CD8-positive, alpha-beta memory T cell (primary cell): ENCODE results near the gene RHBDD3. TPM values are rescaled to one million over a fixed set of nuclear protein-coding genes. Genes with fewer than 3 reads are reported as not detected.
"Not testable (repeated sequence)": the region's sequence is repeated elsewhere in the genome, so short reads cannot be mapped to it uniquely, and the experiment has no call there.

ENCODE experiments used
- CTCF ChIA-PET: fragments of 350-600 bp; sonication (Branson Sonifier 250); formaldehyde crosslinking; loops from one replicate; lab custom pipeline; 2021; ENCODE audit warnings: antibody characterized with exemption; lab: Charles Lee
- POLR2A ChIA-PET: fragments of 350-600 bp; sonication (Branson Sonifier 250); formaldehyde crosslinking; loops from one replicate; lab custom pipeline; 2021; ENCODE audit warnings: antibody characterized with exemption; lab: Charles Lee
- DNase-seq, 5 donors: peaks; one replicate each; pipeline versions ENCODE4 v3.0.0 to v3.0.0-alpha.2; 2020 to 2022; ENCODE audit warnings: mixed read lengths in 1 of 5
- H3K27ac ChIP-seq: one replicate; pipeline ENCODE4 v1.7.0; 2013; ENCODE audit warnings: low read depth, mild to moderate bottlenecking, low read length, moderate library complexity
- H3K27me3 ChIP-seq: 2 replicates; pipeline ENCODE4 v1.7.0; 2013; ENCODE audit warnings: low read length, mild to moderate bottlenecking; ENCODE audit not compliant: insufficient read depth, poor library complexity, severe bottlenecking
- H3K36me3 ChIP-seq: 2 replicates; pipeline ENCODE4 v1.7.0; 2013; ENCODE audit warnings: mild to moderate bottlenecking, low read length, moderate library complexity; ENCODE audit not compliant: insufficient read depth
- H3K4me1 ChIP-seq: 2 replicates; pipeline ENCODE4 v1.7.0; 2013; ENCODE audit warnings: mild to moderate bottlenecking, low read length, moderate library complexity; ENCODE audit not compliant: insufficient read depth
- H3K4me3 ChIP-seq: 2 replicates; pipeline ENCODE4 v1.7.0; 2013; ENCODE audit warnings: mild to moderate bottlenecking, low read length
- H3K9me3 ChIP-seq: 2 replicates; pipeline ENCODE4 v1.7.0; 2013; ENCODE audit warnings: mild to moderate bottlenecking, low read length
- H3K27ac Mint-ChIP-seq, 8 donors: one replicate each; pipeline ENCODE4 v1.8.0; 2020 to 2021; ENCODE audit warnings: mixed read lengths in 8 of 8, mild to moderate bottlenecking in 6 of 8, inconsistent platforms in 3 of 8, moderate library complexity in 3 of 8
- H3K27me3 Mint-ChIP-seq, 2 donors: one replicate each; pipeline ENCODE4 v1.8.0; 2020 to 2021; ENCODE audit warnings: mixed read lengths in 2 of 2, mild to moderate bottlenecking in 1 of 2, moderate library complexity in 1 of 2
- H3K36me3 Mint-ChIP-seq, 3 donors: one replicate each; pipeline ENCODE4 v1.8.0; 2020 to 2021; ENCODE audit warnings: mixed read lengths in 3 of 3, inconsistent platforms in 1 of 3, mild to moderate bottlenecking in 1 of 3
- H3K4me1 Mint-ChIP-seq, 3 donors: one replicate each; pipeline ENCODE4 v1.8.0; 2020 to 2021; ENCODE audit warnings: mixed read lengths in 3 of 3, inconsistent platforms in 1 of 3, mild to moderate bottlenecking in 1 of 3
- H3K4me3 Mint-ChIP-seq, 7 donors: one replicate each; pipeline ENCODE4 v1.8.0; 2020 to 2021; ENCODE audit warnings: mixed read lengths in 7 of 7, mild to moderate bottlenecking in 6 of 7, moderate library complexity in 4 of 7, inconsistent platforms in 2 of 7
- H3K9me3 Mint-ChIP-seq, 5 donors: one replicate each; pipeline ENCODE4 v1.8.0; 2020 to 2022; ENCODE audit warnings: mixed read lengths in 5 of 5, mild to moderate bottlenecking in 3 of 5, moderate library complexity in 2 of 5, inconsistent platforms in 1 of 5
- polyA plus RNA-seq: library from polyadenylated mRNA; unstranded; fragments of 300-500 nt; fragmentation: Illumina TruSeq; gene quantifications from one replicate; pipeline ENCODE4 v1.2.3, GENCODE V29; 2021
- total RNA-seq, 2 experiments: library from RNA; stranded (reverse); gene quantifications; one replicate each; pipeline ENCODE4 v1.2.3, GENCODE V29; 2021

Gene RHBDD3
- total and polyA plus RNA-seq, 3 experiments from 2014 or later: 10.4 to 41.0 (median 37.9) TPM

DNA sequence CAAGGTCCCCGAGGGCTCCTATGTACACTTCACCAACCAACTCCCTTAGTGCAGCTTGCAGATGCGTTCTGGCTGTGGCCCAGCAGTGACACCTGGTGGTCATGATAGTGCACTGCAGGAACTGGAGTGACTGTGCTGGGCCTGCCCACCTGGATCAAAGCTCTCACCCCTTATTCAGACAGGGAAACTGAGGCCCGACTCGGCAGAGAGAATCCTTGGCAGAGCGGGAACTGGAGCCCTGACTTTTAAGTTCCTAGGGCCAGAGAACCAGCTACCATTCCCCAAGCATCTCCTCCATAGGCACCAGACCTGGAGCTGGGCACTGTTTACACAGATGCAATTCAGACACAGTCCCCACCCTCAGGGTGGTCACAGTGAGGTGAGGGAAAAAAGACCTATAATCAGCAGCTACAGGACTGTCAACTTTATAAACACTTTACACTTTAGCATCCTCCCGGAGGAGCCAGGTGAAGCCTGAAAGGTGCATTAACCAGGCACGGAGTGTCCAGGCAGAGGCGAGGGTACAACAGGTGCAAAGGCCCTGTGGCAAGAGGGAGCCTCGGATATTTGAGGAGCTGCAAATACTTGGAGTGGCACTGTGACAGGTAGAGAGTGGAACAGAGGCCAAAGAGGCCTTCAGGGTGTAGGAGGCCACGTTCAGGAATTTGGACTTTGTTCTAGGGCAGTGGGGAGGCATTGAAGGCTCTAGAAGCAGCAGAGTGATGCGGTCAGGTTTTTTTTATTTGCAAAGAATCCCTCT is 22.0 kb downstream of the RHBDD3 start:
- Mint-ChIP-seq H3K9me3 (peaks cover 0 to 11% (median 6%) of the 10 kb centered on the region in 5 donors), H3K36me3 (peaks cover 0 to 9% (median 0%) of the 10 kb centered on the region in 3 donors), H3K27ac (no peak overlapping the region), H3K27me3 (peaks cover 14 to 25% of the 10 kb centered on the region in 2 donors), H3K4me1 (peaks cover 0 to 2% (median 0%) of the 10 kb centered on the region in 3 donors), H3K4me3 (no peak overlapping the region)
- H3K4me1 ChIP-seq: no peaks in the 10 kb centered on the region
- CTCF ChIA-PET: interaction anchor here (0.7 to 2.3 kb wide), 14 partner anchors 8 to 645 kb away, joined by 3 to 19 read pairs (median 4); partner anchors contain the start of gene EWSR1
- H3K27ac ChIP-seq: no peak overlapping the region
- POLR2A ChIA-PET: no interaction called here
- H3K9me3 ChIP-seq: no peaks in the 10 kb centered on the region
- no peaks in the 10 kb centered on the region for H3K36me3 ChIP-seq
- peak; percentile 46 to 74 (median 52) for DNase-seq
- no peaks in the 10 kb centered on the region for H3K27me3 ChIP-seq
- H3K4me3 ChIP-seq: no peak overlapping the region

GRCh38 chr22:29244785-29245625 is 22.8 kb downstream of the RHBDD3 start:
- Mint-ChIP-seq H3K4me1 (peaks cover 0 to 2% (median 0%) of the 10 kb centered on the region in 3 donors), H3K9me3 (peaks cover 0 to 11% (median 6%) of the 10 kb centered on the region in 5 donors), H3K4me3 (no peak overlapping the region), H3K27ac (no peak overlapping the region), H3K27me3 (peaks cover 14 to 25% of the 10 kb centered on the region in 2 donors), H3K36me3 (peaks cover 0 to 12% (median 0%) of the 10 kb centered on the region in 3 donors)
- no peaks in the 10 kb centered on the region for H3K27me3 ChIP-seq
- DNase-seq: peak in 1 of 5 donors; percentile 21
- H3K9me3 ChIP-seq: no peaks in the 10 kb centered on the region
- no peaks in the 10 kb centered on the region for H3K4me1 ChIP-seq
- H3K27ac ChIP-seq: no peak overlapping the region
- no peak overlapping the region for H3K4me3 ChIP-seq
- ChIA-PET CTCF (interaction anchor here (0.7 to 2.3 kb wide), 13 partner anchors 7 to 644 kb away, joined by 3 to 19 read pairs (median 4); partner anchors contain the start of gene EWSR1), POLR2A (no interaction called here)
- no peaks in the 10 kb centered on the region for H3K36me3 ChIP-seq

DNA sequence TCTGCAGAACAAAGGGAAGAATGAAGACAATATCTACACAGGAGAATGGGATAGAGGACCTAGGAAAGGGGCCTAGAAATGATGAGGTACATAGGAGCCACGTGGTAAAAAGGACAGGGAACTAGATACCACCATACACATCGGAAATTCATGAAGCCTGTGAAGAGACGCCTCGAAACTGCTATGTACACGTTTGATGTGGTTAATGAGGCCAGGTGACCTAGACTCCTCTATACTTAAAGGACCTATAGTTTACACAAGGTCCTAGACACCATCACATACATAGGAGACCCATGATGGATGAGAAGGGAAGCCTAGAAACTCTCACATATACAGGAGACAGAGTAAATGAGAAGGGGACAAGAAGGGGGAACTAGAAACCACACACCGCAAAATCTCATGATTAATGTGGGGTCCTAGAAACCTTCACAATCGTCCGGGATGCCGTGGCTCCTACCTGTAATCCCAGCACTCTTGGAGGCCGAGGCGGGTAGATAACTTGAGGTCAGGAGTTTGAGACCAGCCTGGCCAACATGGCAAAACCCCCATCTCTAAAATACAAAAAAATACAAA is 23.8 kb downstream of the RHBDD3 start:
- peaks cover 14 to 25% of the 10 kb centered on the region in 2 donors for H3K27me3 Mint-ChIP-seq
- no peaks in the 10 kb centered on the region for H3K27me3 ChIP-seq
- no peak overlapping the region for H3K4me3 Mint-ChIP-seq
- H3K36me3 Mint-ChIP-seq: peaks cover 0 to 16% (median 0%) of the 10 kb centered on the region in 3 donors
- H3K36me3 ChIP-seq: no peaks in the 10 kb centered on the region
- H3K9me3 Mint-ChIP-seq: peaks cover 4 to 11% (median 8%) of the 10 kb centered on the region in 5 donors
- ChIA-PET POLR2A (no interaction called here), CTCF (interaction anchor here (2.3 kb wide), 1 partner anchor 9 kb away, joined by 19 read pairs; no protein-coding TSS in a partner anchor)
- no peaks in the 10 kb centered on the region for H3K9me3 ChIP-seq
- peaks cover 0 to 2% (median 0%) of the 10 kb centered on the region in 3 donors for H3K4me1 Mint-ChIP-seq
- no peak for DNase-seq
- H3K4me1 ChIP-seq: no peaks in the 10 kb centered on the region
- no peak overlapping the region for H3K27ac ChIP-seq
- H3K27ac Mint-ChIP-seq: no peak overlapping the region
- no peak overlapping the region for H3K4me3 ChIP-seq

DNA sequence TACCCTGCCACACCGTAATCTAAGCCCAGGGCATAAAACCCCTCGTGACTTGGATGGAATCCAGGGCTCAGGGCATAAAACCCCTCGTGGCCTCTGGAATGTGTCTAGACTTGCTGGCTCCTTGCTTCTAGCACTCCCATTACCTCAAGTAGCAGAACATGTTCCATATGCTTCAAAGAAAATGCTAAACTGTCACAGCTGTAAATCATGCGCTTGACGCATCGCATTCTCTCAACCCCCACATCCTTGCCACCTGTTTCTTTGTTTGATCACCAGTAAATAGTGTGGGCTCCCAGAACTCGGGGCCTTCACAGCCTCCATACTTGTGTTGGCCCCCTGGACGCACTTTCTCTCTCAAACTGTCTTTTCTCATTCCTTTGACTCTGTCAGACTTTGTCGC is 27.3 kb downstream of the RHBDD3 start:
- Mint-ChIP-seq H3K27me3 (peaks cover 14 to 29% of the 10 kb centered on the region in 2 donors), H3K9me3 (peaks cover 4 to 11% (median 8%) of the 10 kb centered on the region in 5 donors), H3K36me3 (peaks cover 0 to 20% (median 0%) of the 10 kb centered on the region in 3 donors)
- H3K27ac ChIP-seq, CTCF ChIA-PET, H3K36me3 ChIP-seq, H3K9me3 ChIP-seq, POLR2A ChIA-PET, H3K27ac Mint-ChIP-seq, H3K4me1 Mint-ChIP-seq, H3K4me3 Mint-ChIP-seq, H3K27me3 ChIP-seq, DNase-seq, H3K4me3 ChIP-seq, H3K4me1 ChIP-seq: not testable (repeated sequence)

GRCh38 chr22:29233277-29233877 is 34.4 kb downstream of the RHBDD3 start:
- Histone ChIP-seq H3K9me3 (no peaks in the 10 kb centered on the region), H3K4me3 (no peak overlapping the region), H3K4me1 (no peaks in the 10 kb centered on the region), H3K36me3 (no peaks in the 10 kb centered on the region), H3K27me3 (no peaks in the 10 kb centered on the region), H3K27ac (no peak overlapping the region)
- Mint-ChIP-seq H3K9me3 (no peaks in the 10 kb centered on the region), H3K4me3 (no peak overlapping the region), H3K27me3 (peaks cover 0 to 3% of the 10 kb centered on the region in 2 donors), H3K36me3 (peaks cover 0 to 1% (median 0%) of the 10 kb centered on the region in 3 donors), H3K4me1 (no peaks in the 10 kb centered on the region), H3K27ac (no peak overlapping the region)
- POLR2A ChIA-PET: no interaction called here
- CTCF ChIA-PET: interaction anchor here (4.6 kb wide), 1 partner anchor 12 kb away, joined by 19 read pairs; no protein-coding TSS in a partner anchor
- DNase-seq: no peak

DNA sequence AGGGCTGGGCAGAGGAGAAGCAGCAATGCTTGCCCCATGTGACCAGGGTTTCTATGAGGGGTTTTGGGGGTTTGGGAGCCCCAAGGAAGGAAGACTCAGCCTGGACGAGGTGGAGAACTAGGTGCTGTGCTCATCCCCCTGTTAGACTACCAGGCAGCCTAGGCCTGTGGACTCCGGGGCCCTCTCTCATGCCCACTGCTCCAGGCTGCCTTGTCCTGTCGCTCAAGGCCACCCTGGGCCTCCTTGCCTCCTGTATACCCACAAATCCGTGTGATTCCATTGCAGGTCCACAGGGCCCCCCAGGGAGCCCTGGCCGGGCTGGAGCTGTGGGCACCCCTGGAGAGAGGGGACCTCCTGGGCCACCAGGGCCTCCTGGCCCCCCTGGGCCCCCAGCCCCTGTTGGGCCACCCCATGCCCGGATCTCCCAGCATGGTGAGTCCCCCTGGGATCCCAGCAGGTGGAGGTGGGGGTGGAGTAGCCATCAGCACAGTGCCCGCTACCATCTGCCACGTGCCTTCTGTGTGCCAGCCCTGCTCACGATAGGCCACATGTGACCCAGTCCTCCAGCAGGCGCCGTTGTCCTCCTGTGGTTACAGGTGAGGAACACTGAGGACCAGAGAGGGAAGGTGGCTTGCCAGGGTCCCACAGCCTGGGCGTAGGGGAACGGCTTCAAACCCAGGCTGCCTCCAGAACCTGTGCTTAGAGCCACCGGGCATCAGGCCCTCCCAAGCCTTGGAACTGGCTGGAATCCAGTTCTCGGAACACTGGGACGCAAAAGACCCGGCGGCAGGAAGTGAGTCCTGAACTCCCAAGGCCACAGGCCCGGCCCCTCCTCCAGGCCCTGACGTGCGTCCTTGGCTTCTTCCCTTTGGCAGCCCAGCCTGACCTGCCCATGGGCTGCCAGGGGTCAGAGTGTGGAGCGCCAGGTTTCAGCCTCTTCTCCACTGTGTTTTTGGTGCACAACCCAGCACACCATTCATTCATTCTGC is 35.5 kb downstream of the RHBDD3 start:
- H3K4me3 Mint-ChIP-seq: no peak overlapping the region
- no peaks in the 10 kb centered on the region for H3K9me3 Mint-ChIP-seq
- peaks cover 0 to 3% of the 10 kb centered on the region in 2 donors for H3K27me3 Mint-ChIP-seq
- Histone ChIP-seq H3K4me3 (no peak overlapping the region), H3K36me3 (no peaks in the 10 kb centered on the region), H3K9me3 (no peaks in the 10 kb centered on the region), H3K4me1 (no peaks in the 10 kb centered on the region), H3K27me3 (no peaks in the 10 kb centered on the region), H3K27ac (no peak overlapping the region)
- ChIA-PET CTCF (interaction anchor here (4.6 kb wide), 1 partner anchor 13 kb away, joined by 19 read pairs; no protein-coding TSS in a partner anchor), POLR2A (no interaction called here)
- no peak for DNase-seq
- H3K36me3 Mint-ChIP-seq: peaks cover 0 to 1% (median 0%) of the 10 kb centered on the region in 3 donors
- no peak overlapping the region for H3K27ac Mint-ChIP-seq
- H3K4me1 Mint-ChIP-seq: no peaks in the 10 kb centered on the region
